B cell (primary cell): ENCODE data around the gene CTSL.

Experiments used
- EZH2 ChIP-seq: IDR thresholded peaks from 2 replicates; pipeline ENCODE4 v1.6.1; 2012; ENCODE audit warnings: borderline replicate concordance, low read depth, mild to moderate bottlenecking, moderate library complexity, low read length; ENCODE audit not compliant: insufficient read depth, poor library complexity, severe bottlenecking
- TF ChIP-seq, protein P1 (sequence below): fragments of 200-600 bp; IDR thresholded peaks from one replicate; pipeline ENCODE4 v1.8.0; 2022; ENCODE audit warnings: antibody characterized with exemption, mild to moderate bottlenecking

DNA sequence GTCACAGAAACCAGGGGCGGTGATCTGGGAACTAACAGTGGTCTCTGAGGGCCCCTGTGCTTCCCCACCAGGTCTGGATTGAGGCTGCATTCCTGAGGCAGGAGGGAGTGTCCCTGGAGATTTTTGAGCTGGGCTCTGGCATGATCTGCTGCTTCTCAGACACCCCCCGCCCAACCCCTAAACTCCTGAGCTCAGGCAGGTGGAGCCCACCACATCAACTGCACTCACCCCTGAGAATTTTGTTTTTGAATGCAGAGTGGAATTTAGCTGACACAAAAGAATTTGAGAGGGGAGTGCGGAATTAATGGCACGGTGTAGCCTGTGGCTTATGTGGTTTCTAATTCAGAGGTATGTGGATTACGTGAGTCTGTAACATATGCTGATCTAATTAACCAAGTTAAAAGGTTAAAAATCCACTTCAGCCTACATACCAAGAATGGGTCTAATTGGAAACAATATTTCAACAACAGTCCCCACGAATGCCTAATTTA lies 23.9 kb upstream of the CTSL start:
- TF ChIP-seq, protein P1, sequence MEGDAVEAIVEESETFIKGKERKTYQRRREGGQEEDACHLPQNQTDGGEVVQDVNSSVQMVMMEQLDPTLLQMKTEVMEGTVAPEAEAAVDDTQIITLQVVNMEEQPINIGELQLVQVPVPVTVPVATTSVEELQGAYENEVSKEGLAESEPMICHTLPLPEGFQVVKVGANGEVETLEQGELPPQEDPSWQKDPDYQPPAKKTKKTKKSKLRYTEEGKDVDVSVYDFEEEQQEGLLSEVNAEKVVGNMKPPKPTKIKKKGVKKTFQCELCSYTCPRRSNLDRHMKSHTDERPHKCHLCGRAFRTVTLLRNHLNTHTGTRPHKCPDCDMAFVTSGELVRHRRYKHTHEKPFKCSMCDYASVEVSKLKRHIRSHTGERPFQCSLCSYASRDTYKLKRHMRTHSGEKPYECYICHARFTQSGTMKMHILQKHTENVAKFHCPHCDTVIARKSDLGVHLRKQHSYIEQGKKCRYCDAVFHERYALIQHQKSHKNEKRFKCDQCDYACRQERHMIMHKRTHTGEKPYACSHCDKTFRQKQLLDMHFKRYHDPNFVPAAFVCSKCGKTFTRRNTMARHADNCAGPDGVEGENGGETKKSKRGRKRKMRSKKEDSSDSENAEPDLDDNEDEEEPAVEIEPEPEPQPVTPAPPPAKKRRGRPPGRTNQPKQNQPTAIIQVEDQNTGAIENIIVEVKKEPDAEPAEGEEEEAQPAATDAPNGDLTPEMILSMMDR: no peak
- no peak for TF ChIP-seq EZH2
